ENCODE results near the gene TAF1D.
"Not testable (repeated sequence)": the region's sequence is repeated elsewhere in the genome, so short reads cannot be mapped to it uniquely, and the experiment has no call there.

TAF1D gene

GRCh38 chr11:93747122-93747521 lies 5.8 kb upstream of the TAF1D start:
- TF ChIP-seq, protein P1, sequence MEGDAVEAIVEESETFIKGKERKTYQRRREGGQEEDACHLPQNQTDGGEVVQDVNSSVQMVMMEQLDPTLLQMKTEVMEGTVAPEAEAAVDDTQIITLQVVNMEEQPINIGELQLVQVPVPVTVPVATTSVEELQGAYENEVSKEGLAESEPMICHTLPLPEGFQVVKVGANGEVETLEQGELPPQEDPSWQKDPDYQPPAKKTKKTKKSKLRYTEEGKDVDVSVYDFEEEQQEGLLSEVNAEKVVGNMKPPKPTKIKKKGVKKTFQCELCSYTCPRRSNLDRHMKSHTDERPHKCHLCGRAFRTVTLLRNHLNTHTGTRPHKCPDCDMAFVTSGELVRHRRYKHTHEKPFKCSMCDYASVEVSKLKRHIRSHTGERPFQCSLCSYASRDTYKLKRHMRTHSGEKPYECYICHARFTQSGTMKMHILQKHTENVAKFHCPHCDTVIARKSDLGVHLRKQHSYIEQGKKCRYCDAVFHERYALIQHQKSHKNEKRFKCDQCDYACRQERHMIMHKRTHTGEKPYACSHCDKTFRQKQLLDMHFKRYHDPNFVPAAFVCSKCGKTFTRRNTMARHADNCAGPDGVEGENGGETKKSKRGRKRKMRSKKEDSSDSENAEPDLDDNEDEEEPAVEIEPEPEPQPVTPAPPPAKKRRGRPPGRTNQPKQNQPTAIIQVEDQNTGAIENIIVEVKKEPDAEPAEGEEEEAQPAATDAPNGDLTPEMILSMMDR (conservative IDR thresholded peaks at IDR 0.05; ENCODE audit: low read depth, low read length): no peak
- no peak overlapping the region for H3K4me3 ChIP-seq (ENCODE audit: low read depth, low read length)
- no peak for DNase-seq (ENCODE audit: low read depth)

- DNase-seq (ENCODE audit: low read depth): no peak
Measured at GRCh38 chr11:93746101-93746500, 4.8 kb upstream of the TAF1D start.

GRCh38 chr11:93745005-93745755 lies 3.9 kb upstream of the TAF1D start:
- not testable (repeated sequence) for H3K4me3 ChIP-seq (ENCODE audit: low read depth, low read length); DNase-seq (ENCODE audit: low read depth)

More at GRCh38 chr11:93746101-93746500, 4.8 kb upstream of the TAF1D start:
- TF ChIP-seq, protein P1 (conservative IDR thresholded peaks at IDR 0.05; ENCODE audit: low read depth, low read length): no peak
- H3K4me3 ChIP-seq (ENCODE audit: low read depth, low read length): no peak overlapping the region

- H3K4me3 ChIP-seq (ENCODE audit: low read depth, low read length): no peak overlapping the region
- TF ChIP-seq, protein P1 (conservative IDR thresholded peaks at IDR 0.05; ENCODE audit: low read depth, low read length): no peak
- no peak for DNase-seq (ENCODE audit: low read depth)
Measured at GRCh38 chr11:93744669-93745004, 3.3 kb upstream of the TAF1D start.

GRCh38 chr11:93743291-93743690 lies 2.0 kb upstream of the TAF1D start:
- TF ChIP-seq, protein P1 (conservative IDR thresholded peaks at IDR 0.05; ENCODE audit: low read depth, low read length): no peak
- H3K4me3 ChIP-seq (ENCODE audit: low read depth, low read length): no peak overlapping the region
- DNase-seq (ENCODE audit: low read depth): no peak

- TF ChIP-seq, protein P1 (conservative IDR thresholded peaks at IDR 0.05; ENCODE audit: low read depth, low read length): no peak
- peak; percentile 70 for DNase-seq (ENCODE audit: low read depth)
- H3K4me3 ChIP-seq (ENCODE audit: low read depth, low read length): peak overlapping the region; percentile 86
Measured at GRCh38 chr11:93741882-93742226, 559 bp upstream of the TAF1D start.

DNA sequence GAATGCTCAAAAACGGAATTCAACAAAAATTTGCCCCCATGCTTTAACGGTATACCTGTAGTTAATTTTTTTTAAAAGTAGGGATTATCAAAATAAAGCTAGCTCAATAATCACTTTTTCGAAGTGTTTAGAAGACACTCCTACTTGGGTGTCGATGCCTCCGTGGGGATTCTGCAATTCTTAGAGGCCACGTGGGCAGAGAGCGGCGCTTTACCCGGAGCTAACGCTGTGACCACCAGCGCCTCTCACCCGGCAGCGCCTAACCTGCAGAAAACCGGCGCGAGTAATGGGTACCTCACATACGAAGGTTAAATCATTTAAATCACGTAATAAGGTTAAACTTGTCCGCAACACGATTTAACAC lies 583 bp downstream of the TAF1D start:
- H3K4me3 ChIP-seq (ENCODE audit: low read depth, low read length): peak overlapping the region; percentile 86
- DNase-seq (ENCODE audit: low read depth): peak; percentile 79
- TF ChIP-seq, protein P1 (conservative IDR thresholded peaks at IDR 0.05; ENCODE audit: low read depth, low read length): no peak
